HK-2 (cell line): Measurements from ENCODE around the gene MICAL2.

ENCODE experiments used
- DNase-seq: peaks from one replicate; pipeline ENCODE4 v3.0.0-alpha.2; 2018; ENCODE audit not compliant: unreplicated experiment

The MICAL2 gene

GRCh38 chr11:12245549-12246016, 135.2 kb downstream of the MICAL2 start:
- DNase-seq, result no peak

GRCh38 chr11:12246147-12246546, 135.8 kb downstream of the MICAL2 start:
- DNase-seq, result no peak

GRCh38 chr11:12246989-12247388, 136.6 kb downstream of the MICAL2 start:
- DNase-seq, result no peak

GRCh38 chr11:12247543-12248254, 137.3 kb downstream of the MICAL2 start:
- no peak for DNase-seq

- no peak for DNase-seq
Measured at GRCh38 chr11:12248330-12248729, 137.9 kb downstream of the MICAL2 start.

- DNase-seq, result no peak
Measured at GRCh38 chr11:12249590-12250260, 139.3 kb downstream of the MICAL2 start.

GRCh38 chr11:12251666-12252560, 141.5 kb downstream of the MICAL2 start:
- DNase-seq, result no peak

- DNase-seq, result no peak
Measured at GRCh38 chr11:12253843-12254281, 143.5 kb downstream of the MICAL2 start.

GRCh38 chr11:12258451-12258850, 148.1 kb downstream of the MICAL2 start:
- DNase-seq, result no peak

- DNase-seq, result no peak
Measured at GRCh38 chr11:12259956-12260355, 149.6 kb downstream of the MICAL2 start.

GRCh38 chr11:12260731-12261521, 150.5 kb downstream of the MICAL2 start:
- DNase-seq, result no peak

GRCh38 chr11:12261551-12261950, 151.2 kb downstream of the MICAL2 start:
- no peak for DNase-seq

- no peak for DNase-seq
Measured at GRCh38 chr11:12263141-12263693, 152.8 kb downstream of the MICAL2 start.

GRCh38 chr11:12264361-12264760, 154.0 kb downstream of the MICAL2 start:
- no peak for DNase-seq

GRCh38 chr11:12266132-12266531, 155.7 kb downstream of the MICAL2 start:
- no peak for DNase-seq

GRCh38 chr11:12266943-12267342, 156.6 kb downstream of the MICAL2 start:
- no peak for DNase-seq

GRCh38 chr11:12267921-12268320, 157.5 kb downstream of the MICAL2 start:
- no peak for DNase-seq

GRCh38 chr11:12269104-12269441, 158.7 kb downstream of the MICAL2 start:
- DNase-seq, result no peak

- no peak for DNase-seq
Measured at GRCh38 chr11:12269446-12270214, 159.2 kb downstream of the MICAL2 start.

- DNase-seq, result no peak
Measured at GRCh38 chr11:12270215-12270797, 159.9 kb downstream of the MICAL2 start.
